Cardiac fibroblast (primary cell): ENCODE measurements around the gene NXN.
"Not testable (repeated sequence)": the region's sequence is repeated elsewhere in the genome, so short reads cannot be mapped to it uniquely, and the experiment has no call there.

ENCODE experiments used
- DNase-seq, 2 donors: peaks; one replicate each; pipeline versions ENCODE4 v3.0.0 to v3.0.0-alpha.2; 2010; ENCODE audit warnings: low read depth in 2 of 2
- H3K4me3 ChIP-seq, 2 donors: replicated peaks in 1 of 2; 1 replicate in 1 of 2; 2 replicates in 1 of 2; pipeline ENCODE4 v1.5.1; 2011; ENCODE audit warnings: low read depth in 2 of 2, low read length in 2 of 2, mild to moderate bottlenecking in 2 of 2, moderate library complexity in 1 of 2
- TF ChIP-seq, protein P1 (sequence below): IDR thresholded peaks from one replicate; pipeline ENCODE4 v1.5.1; 2011; ENCODE audit warnings: low read depth, mild to moderate bottlenecking, low read length, inconsistent platforms

NXN gene

DNA sequence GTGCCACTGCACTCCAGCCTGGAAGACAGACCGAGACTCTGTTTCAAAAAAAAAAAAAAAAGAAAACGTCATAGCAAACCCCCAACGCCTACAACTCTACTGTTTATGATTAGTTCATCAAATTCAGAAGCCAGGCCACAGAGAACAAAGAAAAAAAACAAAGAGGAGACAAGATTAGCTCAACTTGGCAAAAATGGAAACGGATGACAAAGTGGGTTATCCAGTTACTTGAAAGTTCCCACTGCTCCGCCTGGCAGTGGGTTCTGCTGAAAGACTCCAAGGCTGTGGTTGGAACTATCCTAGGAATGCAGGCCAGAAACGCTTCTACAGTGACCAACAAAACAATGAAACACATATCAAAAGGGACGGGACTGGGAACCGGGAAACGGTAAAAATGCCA lies 144.3 kb downstream of the NXN start:
- H3K4me3 ChIP-seq: no peak overlapping the region
- TF ChIP-seq, protein P1, sequence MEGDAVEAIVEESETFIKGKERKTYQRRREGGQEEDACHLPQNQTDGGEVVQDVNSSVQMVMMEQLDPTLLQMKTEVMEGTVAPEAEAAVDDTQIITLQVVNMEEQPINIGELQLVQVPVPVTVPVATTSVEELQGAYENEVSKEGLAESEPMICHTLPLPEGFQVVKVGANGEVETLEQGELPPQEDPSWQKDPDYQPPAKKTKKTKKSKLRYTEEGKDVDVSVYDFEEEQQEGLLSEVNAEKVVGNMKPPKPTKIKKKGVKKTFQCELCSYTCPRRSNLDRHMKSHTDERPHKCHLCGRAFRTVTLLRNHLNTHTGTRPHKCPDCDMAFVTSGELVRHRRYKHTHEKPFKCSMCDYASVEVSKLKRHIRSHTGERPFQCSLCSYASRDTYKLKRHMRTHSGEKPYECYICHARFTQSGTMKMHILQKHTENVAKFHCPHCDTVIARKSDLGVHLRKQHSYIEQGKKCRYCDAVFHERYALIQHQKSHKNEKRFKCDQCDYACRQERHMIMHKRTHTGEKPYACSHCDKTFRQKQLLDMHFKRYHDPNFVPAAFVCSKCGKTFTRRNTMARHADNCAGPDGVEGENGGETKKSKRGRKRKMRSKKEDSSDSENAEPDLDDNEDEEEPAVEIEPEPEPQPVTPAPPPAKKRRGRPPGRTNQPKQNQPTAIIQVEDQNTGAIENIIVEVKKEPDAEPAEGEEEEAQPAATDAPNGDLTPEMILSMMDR: no peak
- peak; percentile 55 to 94 for DNase-seq

DNA sequence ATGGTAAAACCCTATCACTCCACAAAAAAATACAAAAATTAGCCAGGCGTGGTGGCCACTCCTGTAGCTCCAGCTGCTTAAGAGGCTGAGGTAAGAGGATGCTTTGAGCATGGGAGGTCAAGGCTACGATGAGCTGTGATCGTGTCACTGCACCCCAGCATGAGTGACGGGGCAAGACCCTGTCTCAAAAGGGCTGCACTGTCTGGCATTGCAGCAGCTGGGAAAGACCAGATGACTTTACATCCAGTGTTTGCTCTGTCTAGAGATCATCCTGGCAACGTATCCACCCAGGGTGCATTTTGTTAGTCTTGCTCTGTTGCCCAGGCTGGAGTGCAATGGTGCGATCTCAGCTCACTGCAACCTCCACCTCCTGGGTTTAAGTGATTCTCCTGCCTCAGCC lies 145.4 kb downstream of the NXN start:
- H3K4me3 ChIP-seq: no peak overlapping the region
- DNase-seq: no peak
- TF ChIP-seq, protein P1: no peak

DNA sequence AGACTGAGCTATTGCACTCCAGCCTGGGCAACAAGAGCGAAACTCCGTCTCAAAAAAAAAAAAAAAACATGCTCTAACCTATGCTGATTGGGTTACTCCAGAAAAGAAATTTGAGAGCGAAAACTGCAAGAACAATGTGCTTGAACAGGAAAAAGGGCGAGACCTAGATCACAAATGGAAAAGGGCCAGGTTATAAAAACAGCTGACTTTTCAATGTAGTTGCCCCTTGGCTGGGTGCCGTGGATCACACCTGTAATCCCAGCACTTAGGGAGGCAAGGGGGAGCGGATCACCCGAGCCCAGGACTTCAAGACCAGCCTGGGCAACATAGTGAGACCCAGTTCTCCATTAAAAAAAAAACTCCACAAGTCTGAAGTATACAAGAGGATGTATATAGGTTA lies 148.6 kb downstream of the NXN start:
- TF ChIP-seq, protein P1: no peak
- no peak for DNase-seq
- no peak overlapping the region for H3K4me3 ChIP-seq

DNA sequence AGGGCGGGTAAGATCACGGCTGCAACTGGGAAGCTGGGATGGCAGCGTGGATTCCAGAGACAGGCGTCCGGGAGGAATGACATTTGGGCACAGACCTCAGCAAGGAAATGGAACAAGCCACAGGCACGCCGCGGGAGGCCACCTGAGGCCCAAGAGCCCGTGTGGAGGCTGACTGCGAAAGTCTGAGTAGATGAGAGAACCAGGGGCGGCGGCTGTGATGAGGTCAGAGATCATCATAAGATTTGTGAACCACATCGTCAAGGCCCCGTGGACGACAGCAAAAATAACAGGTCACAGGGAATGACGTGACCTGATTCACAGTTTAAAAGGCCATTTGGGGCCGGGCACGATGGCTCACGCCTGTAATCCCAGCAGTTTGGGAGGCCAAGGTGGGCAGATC lies 149.2 kb downstream of the NXN start:
- no peak overlapping the region for H3K4me3 ChIP-seq
- no peak for DNase-seq
- TF ChIP-seq, protein P1: no peak

DNA sequence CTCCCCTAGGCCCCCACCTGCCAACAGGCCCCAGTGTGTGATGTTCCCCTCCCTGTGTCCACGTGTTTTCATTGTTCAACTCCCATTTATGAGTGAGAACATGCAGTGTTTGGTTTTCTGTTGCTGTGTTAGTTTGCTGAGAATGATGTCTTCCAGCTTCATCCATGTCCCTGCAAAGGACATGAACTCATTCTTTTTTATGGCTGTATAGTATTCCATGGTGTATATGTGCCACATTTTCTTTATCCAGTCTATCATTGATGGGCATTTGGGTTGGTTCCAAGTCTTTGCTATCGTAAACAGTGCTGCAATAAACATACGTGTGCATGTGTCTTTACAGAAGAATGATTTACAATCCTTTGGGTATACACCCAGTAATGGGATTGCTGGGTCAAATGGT lies 150.0 kb downstream of the NXN start:
- H3K4me3 ChIP-seq: not testable (repeated sequence)

DNA sequence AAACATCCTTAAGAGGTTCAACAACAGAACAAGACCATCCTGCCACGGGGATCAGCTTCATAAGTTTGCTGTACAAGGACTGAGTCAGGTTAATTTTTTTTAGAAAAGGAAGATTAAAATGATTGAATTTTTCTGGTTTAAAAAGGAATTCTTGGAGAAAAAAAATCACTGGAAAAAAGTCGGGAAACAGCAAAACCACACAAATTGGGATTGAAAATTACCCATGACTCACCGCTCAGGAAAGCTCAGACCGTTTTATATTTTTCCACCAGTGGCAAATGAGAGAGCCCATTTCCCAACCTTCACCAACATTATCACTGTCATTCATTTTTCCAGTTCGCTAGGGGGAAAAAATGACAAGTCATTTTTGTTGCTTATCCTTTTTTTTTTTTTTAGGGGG lies 150.8 kb downstream of the NXN start:
- TF ChIP-seq, protein P1: no peak
- no peak for DNase-seq
- H3K4me3 ChIP-seq: no peak overlapping the region

More for the DNA sequence above, 150.0 kb downstream of the NXN start:
- not testable (repeated sequence) for DNase-seq

DNA sequence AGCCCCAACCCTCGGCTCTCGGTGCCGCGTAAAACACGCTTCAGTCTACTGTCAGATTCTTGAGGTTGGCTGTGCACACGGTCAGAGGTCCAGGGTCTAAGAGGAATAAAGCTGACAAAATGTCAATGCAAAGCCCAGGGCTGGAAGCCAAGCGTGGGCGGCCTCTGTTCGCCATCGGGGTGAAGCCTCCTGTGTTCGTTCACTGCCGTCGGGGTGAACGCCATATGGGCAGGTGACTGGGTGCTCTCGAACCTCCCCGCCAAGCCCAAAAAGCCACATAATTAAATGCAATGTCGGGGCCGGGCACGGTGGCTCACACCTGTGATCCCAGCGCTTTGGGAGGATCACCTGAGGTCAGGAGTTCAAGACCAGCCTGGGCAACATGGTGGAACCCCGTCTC lies 152.8 kb downstream of the NXN start:
- no peak for DNase-seq
- no peak overlapping the region for H3K4me3 ChIP-seq
- TF ChIP-seq, protein P1: no peak

DNA sequence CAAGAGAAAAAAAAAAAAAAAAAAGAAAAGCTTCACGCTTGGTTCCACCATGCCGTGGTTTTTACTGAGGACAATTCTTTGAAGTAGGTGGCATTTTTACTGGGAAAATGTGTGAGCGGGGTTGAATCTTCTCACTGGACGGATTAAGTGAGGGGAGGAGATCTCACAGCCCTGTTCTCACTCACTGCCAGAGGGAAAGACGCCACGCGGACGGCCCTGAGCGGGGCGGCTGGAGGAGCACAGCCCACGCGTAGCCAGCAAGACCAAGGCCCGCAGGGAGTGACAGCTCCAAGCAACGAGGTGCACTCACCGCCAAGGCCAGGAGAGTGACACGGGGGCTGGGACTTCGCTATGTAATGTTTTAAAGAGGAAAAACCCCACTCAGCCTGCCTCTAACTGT lies 154.4 kb downstream of the NXN start:
- TF ChIP-seq, protein P1: no peak
- no peak for DNase-seq
- no peak overlapping the region for H3K4me3 ChIP-seq
